ENCODE measurements around the gene CCDC197. TPM values are rescaled to one million over a fixed set of nuclear protein-coding genes. Genes with fewer than 3 reads are reported as not detected.
A peak's percentile ranks its signal among the peaks of the same experiment; 100 is the strongest.

CCDC197 gene
- total RNA-seq, 2 donors from 2014 or later = not detected

DNA sequence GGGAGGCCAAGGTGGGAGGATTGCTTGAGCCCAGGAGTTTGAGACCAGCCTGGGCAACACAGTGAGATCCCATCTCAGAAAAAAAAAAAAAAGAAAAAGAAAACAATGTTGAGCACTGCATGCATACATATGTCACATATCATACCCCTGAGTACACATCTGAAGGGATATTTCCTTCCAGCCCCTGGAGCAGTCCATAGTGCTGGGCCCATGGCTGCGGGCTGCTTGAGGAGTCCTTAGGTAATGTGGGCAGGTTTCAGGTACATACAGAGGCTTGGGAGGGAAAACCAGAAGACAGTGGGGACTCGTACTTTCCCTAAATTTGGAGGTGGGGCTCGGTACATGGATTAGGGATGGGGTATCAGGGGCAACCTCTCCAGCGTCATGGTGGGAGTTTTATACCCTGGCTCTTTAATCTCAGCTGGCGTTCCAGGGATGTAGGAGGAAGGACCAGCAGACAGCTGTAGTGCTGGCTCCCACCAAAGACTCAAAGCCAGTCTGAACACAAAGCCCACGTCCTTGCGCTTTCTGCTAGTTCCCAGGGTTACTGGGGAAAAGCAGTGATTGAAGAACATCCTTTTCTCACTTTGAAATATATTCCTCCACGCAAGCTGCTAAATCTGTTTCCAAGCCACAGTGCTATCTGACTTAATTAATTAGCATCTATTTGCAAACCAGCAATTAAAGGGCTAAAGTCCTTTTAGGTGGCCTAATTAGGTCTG is 34.2 kb downstream of the CCDC197 start:
- H3K9me3 ChIP-seq (ENCODE audit: control insufficient read depth, low read length, poor library complexity, severe bottlenecking) = no peaks in the 10 kb centered on the region
- peaks cover 23% of the 10 kb centered on the region for H3K4me1 Mint-ChIP-seq
- no peaks in the 10 kb centered on the region for H3K27me3 Mint-ChIP-seq
- peaks cover 4% of the 10 kb centered on the region for H3K36me3 Mint-ChIP-seq (ENCODE audit: low read depth)
- H3K27ac Mint-ChIP-seq = no peak overlapping the region
- H3K4me3 Mint-ChIP-seq = no peak overlapping the region
- ATAC-seq = no peak
- DNase-seq = no peak

DNA sequence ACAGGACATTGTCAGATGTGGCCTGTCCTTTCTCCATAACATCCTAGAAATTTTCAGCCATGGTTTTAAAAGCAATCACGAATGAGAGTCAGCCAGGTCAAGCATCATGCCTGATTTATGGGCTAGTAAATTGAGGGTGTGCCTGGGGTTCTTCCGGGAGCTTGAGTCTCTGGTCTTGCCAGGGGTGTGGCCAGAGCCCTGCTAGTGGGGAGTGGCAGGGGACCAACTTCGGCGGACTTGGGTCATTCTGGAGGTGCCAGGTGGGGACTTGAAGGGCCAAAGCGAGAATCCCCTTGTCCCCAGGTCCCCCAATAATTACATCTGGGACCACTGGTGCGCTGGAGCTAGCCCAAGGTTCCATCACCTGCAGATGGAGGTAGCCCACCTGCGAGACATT is 34.8 kb downstream of the CCDC197 start:
- no peak overlapping the region for H3K4me3 Mint-ChIP-seq

DNA sequence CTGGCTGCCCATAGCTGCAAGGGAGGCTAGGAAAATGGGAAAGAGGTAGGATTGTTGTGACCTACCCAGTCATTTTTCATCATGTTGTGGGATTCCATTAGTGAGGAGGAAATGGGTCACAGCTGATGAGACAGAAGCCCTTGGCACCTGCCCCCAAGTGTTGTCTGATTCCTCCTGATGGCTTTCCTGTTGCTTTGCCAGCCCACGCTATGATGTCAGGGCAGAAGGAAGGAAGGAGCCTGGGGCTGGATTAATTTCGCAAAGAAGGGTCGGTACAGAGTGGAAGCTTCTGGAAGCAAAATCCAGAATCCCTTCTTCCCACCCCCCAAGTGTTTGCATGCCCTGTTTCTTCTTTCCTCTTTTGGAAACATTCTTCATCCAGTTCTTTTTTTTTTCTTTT is 37.8 kb downstream of the CCDC197 start:
- no peak for ATAC-seq
- peak overlapping the region; percentile 44 for H3K4me3 Mint-ChIP-seq

More for the DNA sequence above, 34.8 kb downstream of the CCDC197 start:
- Mint-ChIP-seq H3K27me3 (no peaks in the 10 kb centered on the region), H3K4me1 (peaks cover 27% of the 10 kb centered on the region), H3K27ac (no peak overlapping the region), H3K36me3 (ENCODE audit: low read depth) (peaks cover 4% of the 10 kb centered on the region)
- H3K9me3 ChIP-seq (ENCODE audit: control insufficient read depth, low read length, poor library complexity, severe bottlenecking) = no peaks in the 10 kb centered on the region
- no peak for ATAC-seq
- DNase-seq = no peak

DNA sequence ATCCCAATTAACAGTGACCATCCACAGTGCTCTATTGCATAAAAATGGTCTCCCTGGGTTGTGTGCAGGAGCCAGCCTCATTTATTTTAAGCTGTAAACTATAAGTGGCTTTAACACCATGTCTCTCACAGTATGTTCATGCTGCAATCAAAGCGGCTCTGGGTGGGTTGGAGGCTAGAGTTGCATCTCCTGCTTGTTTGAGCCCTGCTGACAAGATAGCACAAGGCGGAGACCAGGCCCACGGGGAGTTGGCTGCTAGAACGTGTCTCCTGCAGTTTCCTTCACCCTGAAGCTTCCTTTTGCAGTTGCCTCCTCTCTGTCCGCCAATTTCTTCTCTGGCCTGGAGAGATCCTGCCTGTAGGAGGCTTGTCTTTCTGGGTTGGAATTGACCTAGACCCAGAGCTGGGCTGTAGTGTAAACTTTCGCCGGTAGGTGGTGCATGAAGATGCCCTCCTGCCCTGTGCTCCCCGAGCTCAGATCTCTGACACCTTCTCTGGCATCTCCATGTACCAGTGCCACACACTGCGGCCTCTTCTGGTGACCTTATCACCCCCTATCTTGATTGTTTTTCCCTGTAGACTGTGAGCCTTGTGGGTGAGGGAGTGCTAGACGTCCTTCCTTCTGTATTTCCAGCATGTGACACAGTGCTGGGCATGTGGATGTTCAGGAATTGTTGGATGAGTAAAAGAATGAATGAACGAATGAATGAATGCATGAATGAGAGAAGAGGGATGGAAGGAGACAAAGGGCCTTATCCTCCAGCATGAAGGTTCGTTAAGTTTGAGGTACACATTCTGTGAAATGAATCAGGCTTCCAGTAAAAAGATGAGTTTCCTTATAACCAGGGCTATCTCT is 39.4 kb downstream of the CCDC197 start:
- DNase-seq (peak; percentile 48 to 73 (median 48)), ATAC-seq (peak; percentile 81)
- Mint-ChIP-seq H3K4me3 (no peak overlapping the region), H3K4me1 (peaks cover 9% of the 10 kb centered on the region), H3K36me3 (ENCODE audit: low read depth) (no peaks in the 10 kb centered on the region), H3K27me3 (no peaks in the 10 kb centered on the region), H3K27ac (peak overlapping the region; percentile 77)
- no peaks in the 10 kb centered on the region for H3K9me3 ChIP-seq (ENCODE audit: control insufficient read depth, low read length, poor library complexity, severe bottlenecking)

More for the DNA sequence above, 37.8 kb downstream of the CCDC197 start:
- no peaks in the 10 kb centered on the region for H3K9me3 ChIP-seq (ENCODE audit: control insufficient read depth, low read length, poor library complexity, severe bottlenecking)
- Mint-ChIP-seq H3K27me3 (no peaks in the 10 kb centered on the region), H3K4me1 (peaks cover 8% of the 10 kb centered on the region), H3K36me3 (ENCODE audit: low read depth) (peaks cover 2% of the 10 kb centered on the region), H3K27ac (no peak overlapping the region)
- DNase-seq = no peak

DNA sequence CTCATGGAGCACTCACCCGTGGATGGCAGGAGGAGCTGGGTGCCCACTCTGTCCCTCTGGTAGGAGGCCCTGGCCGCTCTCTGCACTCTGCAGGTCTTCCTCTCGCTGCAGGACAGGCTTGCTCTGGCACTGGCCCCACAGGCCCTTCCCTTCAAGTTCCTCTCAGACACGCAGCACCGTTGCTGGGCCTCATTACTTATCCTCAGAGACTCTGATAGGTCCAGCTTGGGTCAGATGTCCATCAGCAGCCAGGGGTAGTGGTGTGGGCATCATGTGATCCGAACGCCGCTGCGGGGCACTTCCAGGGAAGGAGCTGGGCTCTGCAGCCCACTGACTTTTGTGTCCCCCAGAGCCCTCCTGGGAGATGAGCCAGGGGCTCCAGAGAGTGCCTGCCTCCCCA is 40.9 kb downstream of the CCDC197 start:
- Mint-ChIP-seq H3K27ac (no peak overlapping the region), H3K4me1 (peaks cover 15% of the 10 kb centered on the region), H3K27me3 (no peaks in the 10 kb centered on the region), H3K36me3 (ENCODE audit: low read depth) (no peaks in the 10 kb centered on the region), H3K4me3 (no peak overlapping the region)
- DNase-seq (no peak), ATAC-seq (no peak)
- H3K9me3 ChIP-seq (ENCODE audit: control insufficient read depth, low read length, poor library complexity, severe bottlenecking) = no peaks in the 10 kb centered on the region

DNA sequence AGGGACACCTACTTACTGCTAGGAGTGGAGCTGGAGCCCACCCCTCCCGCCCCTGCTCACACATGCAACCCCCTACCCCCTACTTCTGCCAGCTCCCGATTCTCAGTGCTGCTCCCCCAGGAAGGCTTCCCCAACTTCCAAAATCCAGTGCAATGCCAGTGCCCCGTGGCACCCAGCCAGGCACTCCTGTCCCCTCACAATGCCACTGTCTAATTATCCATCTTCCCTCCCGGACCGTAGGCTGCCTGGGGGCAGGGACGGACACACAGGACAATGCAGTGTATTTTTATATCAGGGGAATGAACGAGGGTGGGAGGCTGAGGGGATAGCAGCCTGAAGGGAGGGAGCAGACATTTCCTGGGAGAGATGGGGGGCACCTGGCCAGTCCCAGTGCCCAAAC is 41.4 kb downstream of the CCDC197 start:
- no peaks in the 10 kb centered on the region for H3K9me3 ChIP-seq (ENCODE audit: control insufficient read depth, low read length, poor library complexity, severe bottlenecking)
- Mint-ChIP-seq H3K36me3 (ENCODE audit: low read depth) (no peaks in the 10 kb centered on the region), H3K4me1 (peaks cover 18% of the 10 kb centered on the region), H3K27ac (peak overlapping the region; percentile 94), H3K27me3 (no peaks in the 10 kb centered on the region), H3K4me3 (peak overlapping the region; percentile 69)
- DNase-seq (no peak), ATAC-seq (no peak)

DNA sequence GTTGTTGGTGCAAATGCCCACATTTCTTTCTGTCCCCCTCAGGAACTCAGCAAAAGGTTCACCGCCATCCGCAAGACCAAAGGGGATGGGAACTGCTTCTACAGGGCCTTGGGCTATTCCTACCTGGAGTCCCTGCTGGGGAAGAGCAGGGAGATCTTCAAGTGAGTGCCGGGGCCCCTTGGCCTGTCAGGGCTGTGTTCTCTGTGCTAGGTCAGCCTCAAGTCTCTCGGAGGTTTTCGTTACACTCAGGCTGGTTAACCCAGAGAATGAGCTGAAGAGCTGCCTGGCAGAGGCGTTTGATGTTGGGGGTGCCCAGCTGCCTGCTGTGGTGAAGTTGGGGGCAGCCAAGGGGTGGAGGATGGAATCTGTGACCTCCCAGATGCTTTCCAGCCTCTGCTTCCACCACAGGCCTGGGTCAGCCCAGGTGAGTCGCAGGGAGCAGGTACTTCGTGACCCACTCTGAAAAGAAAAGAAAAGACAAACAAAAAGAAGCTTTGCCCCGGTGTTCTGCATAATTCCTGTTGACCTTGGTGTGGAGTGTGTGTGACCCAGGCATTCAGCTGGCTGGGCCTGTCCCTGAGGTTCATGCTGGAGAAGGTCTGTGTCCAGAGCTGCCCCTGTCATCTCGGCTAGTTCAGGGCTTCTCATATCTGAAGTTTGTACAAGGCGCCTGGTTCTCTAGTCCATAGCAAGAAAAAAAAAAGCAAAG is 42.0 kb downstream of the CCDC197 start:
- DNase-seq (no peak), ATAC-seq (no peak)
- H3K4me1 Mint-ChIP-seq = peaks cover 18% of the 10 kb centered on the region
- H3K27me3 Mint-ChIP-seq = no peaks in the 10 kb centered on the region
- H3K36me3 Mint-ChIP-seq (ENCODE audit: low read depth) = no peaks in the 10 kb centered on the region
- H3K27ac Mint-ChIP-seq = peak overlapping the region; percentile 94
- peak overlapping the region; percentile 69 for H3K4me3 Mint-ChIP-seq
- no peaks in the 10 kb centered on the region for H3K9me3 ChIP-seq (ENCODE audit: control insufficient read depth, low read length, poor library complexity, severe bottlenecking)

DNA sequence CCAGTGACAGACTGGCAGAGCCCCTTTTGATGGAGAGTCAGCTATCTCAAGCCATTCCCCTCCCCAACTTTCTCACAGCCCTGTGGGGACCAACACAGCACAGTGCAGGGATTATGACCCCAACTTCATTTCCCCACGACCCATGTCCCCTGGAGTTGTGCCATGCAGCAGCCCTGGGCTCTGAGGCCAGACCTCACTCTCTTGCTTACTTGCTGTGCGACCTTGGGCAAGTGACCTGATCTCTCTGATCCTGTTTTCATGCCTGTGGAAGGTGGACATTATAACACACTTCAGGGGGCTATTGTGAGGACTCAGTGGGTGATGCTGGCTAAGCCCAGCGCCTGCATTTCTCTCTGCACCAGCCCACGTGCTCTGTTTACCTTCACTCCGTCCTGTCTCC is 43.1 kb downstream of the CCDC197 start:
- no peak for DNase-seq
- Mint-ChIP-seq H3K27ac (peak overlapping the region; percentile 94), H3K27me3 (no peaks in the 10 kb centered on the region), H3K36me3 (ENCODE audit: low read depth) (peaks cover 2% of the 10 kb centered on the region), H3K4me1 (peaks cover 18% of the 10 kb centered on the region), H3K4me3 (peak overlapping the region; percentile 80)
- no peak for ATAC-seq
- no peaks in the 10 kb centered on the region for H3K9me3 ChIP-seq (ENCODE audit: control insufficient read depth, low read length, poor library complexity, severe bottlenecking)

DNA sequence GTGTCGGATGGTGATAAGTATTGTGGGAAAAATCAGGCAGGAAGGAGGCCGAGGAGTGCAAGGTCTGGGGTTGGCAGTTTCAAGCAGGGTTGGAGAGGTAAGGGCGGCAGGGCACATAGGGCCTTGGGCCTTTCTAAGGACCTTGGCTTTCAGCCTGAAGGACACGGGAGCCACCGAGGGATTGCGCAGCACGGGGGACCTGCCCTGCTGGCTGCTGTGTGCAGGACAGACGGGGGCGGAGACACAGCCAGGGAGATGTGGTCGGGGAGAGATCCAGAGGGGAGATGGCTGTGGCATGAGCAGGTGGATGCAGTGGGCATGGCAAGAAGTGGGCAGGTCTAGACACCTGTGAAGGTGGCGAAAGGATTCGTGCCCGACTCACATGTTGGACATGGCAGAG is 43.7 kb downstream of the CCDC197 start:
- H3K27me3 Mint-ChIP-seq = no peaks in the 10 kb centered on the region
- peak overlapping the region; percentile 94 for H3K27ac Mint-ChIP-seq
- no peaks in the 10 kb centered on the region for H3K9me3 ChIP-seq (ENCODE audit: control insufficient read depth, low read length, poor library complexity, severe bottlenecking)
- ATAC-seq = no peak
- H3K36me3 Mint-ChIP-seq (ENCODE audit: low read depth) = peaks cover 4% of the 10 kb centered on the region
- peak overlapping the region; percentile 80 for H3K4me3 Mint-ChIP-seq
- no peak for DNase-seq
- peaks cover 21% of the 10 kb centered on the region for H3K4me1 Mint-ChIP-seq

DNA sequence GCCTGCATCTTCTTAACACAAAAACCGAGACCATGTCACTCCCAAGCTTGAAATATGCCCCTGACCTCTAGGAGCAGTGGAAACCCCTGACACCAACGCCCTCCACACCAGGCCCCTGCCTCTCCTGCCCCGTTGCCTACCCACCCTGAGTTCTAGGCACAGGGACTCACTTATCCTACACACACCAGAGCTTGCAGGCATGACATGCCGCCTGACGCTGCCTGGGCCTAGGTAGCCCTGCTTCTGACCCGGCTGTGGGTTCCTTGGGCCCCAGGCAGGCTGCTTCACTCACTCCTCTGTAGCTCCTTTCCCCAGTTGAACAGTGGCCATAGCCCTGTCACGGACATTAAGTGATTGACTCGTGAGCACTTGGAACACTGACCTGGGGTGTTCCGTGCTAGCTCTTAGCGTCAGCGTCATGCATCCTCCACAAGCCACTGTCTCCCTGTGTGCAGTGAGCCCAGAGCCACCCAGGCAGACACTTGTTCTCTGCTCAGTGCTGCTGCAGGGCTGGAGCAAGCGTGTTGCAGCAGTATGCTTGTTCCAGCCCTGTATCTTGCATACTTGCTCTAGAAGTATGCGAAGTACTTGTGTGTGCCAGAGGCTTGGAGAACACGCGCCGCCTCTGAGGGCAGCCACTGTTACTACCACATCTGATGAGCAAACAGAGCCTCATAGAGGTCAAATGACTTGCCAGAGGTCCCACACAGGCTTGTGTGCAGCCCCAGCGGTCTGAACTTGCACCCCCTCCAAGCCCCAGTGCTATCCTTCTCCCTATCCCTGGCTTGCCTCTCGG is 44.6 kb downstream of the CCDC197 start:
- Mint-ChIP-seq H3K27me3 (no peaks in the 10 kb centered on the region), H3K4me1 (peaks cover 19% of the 10 kb centered on the region), H3K4me3 (peak overlapping the region; percentile 80), H3K27ac (peak overlapping the region; percentile 94), H3K36me3 (ENCODE audit: low read depth) (peaks cover 4% of the 10 kb centered on the region)
- DNase-seq = no peak
- H3K9me3 ChIP-seq (ENCODE audit: control insufficient read depth, low read length, poor library complexity, severe bottlenecking) = no peaks in the 10 kb centered on the region
- peak; percentile 7 for ATAC-seq

DNA sequence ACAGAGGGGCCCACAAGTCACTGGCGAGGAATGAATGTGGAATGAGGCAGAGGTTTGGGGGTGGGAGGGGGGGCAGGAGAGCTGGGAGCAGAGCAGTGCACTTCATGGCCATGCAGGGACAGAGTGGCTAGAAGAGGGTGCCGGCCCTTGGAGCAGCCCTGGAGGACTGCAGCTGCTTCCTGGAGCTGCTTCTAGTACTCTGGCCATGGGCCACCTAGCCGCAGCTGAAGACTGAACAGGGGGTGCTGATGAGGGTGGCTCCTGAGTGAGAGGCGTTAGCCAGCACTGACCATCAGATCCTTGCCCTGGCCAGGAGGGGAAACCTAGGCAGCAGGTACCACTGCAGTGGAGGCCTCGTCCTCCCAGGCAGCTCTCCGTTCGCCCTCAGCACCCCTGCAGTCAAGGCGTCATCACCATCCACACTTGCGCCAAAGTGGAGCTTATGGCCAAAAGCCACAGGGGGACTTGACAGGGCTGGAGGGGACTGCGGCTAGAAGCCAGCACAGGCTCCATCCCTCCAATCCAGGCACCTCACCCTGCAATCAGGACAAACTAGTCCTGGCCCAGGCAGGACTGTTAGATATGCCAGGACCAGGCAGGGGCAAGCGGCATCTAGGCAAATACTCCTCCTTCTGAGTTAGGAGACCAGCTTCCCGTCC is 45.5 kb downstream of the CCDC197 start:
- Mint-ChIP-seq H3K36me3 (ENCODE audit: low read depth) (peaks cover 4% of the 10 kb centered on the region), H3K27me3 (no peaks in the 10 kb centered on the region), H3K4me1 (peaks cover 18% of the 10 kb centered on the region), H3K27ac (peak overlapping the region; percentile 94), H3K4me3 (no peak overlapping the region)
- H3K9me3 ChIP-seq (ENCODE audit: control insufficient read depth, low read length, poor library complexity, severe bottlenecking) = no peaks in the 10 kb centered on the region
- DNase-seq = no peak
- peak; percentile 4 for ATAC-seq

DNA sequence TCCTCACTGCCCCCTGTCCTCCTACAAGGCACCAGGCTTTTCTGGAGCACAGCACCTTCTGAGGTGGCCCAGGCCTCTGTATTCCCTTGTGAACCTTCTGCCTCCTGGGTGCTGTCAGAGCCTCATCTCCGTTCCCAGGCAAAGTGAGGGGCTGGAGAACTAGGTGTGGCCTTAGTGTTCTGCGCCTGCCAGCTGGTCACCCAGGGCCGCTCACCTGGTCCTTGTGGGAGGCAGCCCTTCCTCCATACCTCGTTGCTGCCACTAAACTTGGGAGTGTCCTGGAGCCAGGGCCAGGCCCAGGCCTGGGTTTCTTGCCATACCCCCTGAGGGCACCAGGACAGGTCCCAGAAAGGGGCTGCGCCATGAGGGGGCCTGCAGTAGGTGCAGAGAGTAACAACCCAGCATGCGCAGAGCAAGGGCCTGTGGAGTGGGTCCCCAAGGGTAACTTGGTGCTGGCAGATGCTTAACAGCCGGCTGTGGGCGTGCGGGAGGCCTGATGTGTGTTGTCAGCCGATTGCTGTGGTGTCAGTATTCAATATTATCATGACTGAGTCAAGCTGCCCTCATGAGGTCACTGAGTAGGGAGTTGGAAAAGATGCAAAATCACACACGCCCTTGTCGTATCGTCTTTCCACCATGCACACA is 46.1 kb downstream of the CCDC197 start:
- Mint-ChIP-seq H3K27ac (peak overlapping the region; percentile 86), H3K27me3 (no peaks in the 10 kb centered on the region), H3K4me1 (peaks cover 18% of the 10 kb centered on the region), H3K36me3 (ENCODE audit: low read depth) (peaks cover 4% of the 10 kb centered on the region), H3K4me3 (peak overlapping the region; percentile 45)
- ATAC-seq = peak; percentile 4
- DNase-seq = no peak
- no peaks in the 10 kb centered on the region for H3K9me3 ChIP-seq (ENCODE audit: control insufficient read depth, low read length, poor library complexity, severe bottlenecking)
